ENCODE results near the gene MDM2. TPM values are rescaled to one million over a fixed set of nuclear protein-coding genes. Genes with fewer than 3 reads are reported as not detected.
A peak's percentile ranks its signal among the peaks of the same experiment; 100 is the strongest.

Gene MDM2
- total and polyA plus RNA-seq, 2 donors (not counting 3 experiments of a cell fraction or from before 2014, with no cell fraction given), result 16.7 to 270 TPM

GRCh38 chr12:68824597-68825250, 16.7 kb downstream of the MDM2 start:
- DNase-seq (ENCODE audit: low read depth, low spot score), result no peak
- no peak overlapping the region for H2AFZ ChIP-seq (ENCODE audit: low read depth, low read length)
- CTCF ChIA-PET, result interaction anchor here (1.2 kb wide), 1 partner anchor 16 kb away, joined by 3 read pairs; no protein-coding TSS in a partner anchor
- H3K9me1 ChIP-seq (replicated peaks; ENCODE audit: control insufficient read depth, extremely low read depth, insufficient read depth, low read length), result no peaks in the 10 kb centered on the region
- FAIRE-seq, result no peak
- peaks cover 7% of the 10 kb centered on the region for H4K20me1 ChIP-seq (replicated peaks; ENCODE audit: control insufficient read depth, extremely low read depth, insufficient read depth, low read length)
- H3K4me3 ChIP-seq (replicated peaks in 1 of 3; ENCODE audit: insufficient read depth in 1 of 3, low read depth in 1 of 3, low read length in 3 of 3), result no peak overlapping the region
- no peak overlapping the region for H3K27ac ChIP-seq (ENCODE audit: insufficient read depth, low read depth, low read length)
- H3K27me3 ChIP-seq (ENCODE audit: control insufficient read depth in 2 of 2, insufficient read depth in 2 of 2, low read length in 2 of 2), result no peaks in the 10 kb centered on the region
- intact Hi-C loops (cut with micrococcal nuclease) (loop anchor here (5.0 kb wide), 1 partner anchor 212 kb away; the partner anchor contains the start of gene RAP1B), dilution Hi-C loops (cut with MboI; ENCODE audit: extremely low pct_ligation_motif_present, low sequenced_read_pairs) (no loop called here)
- H3K4me1 ChIP-seq (ENCODE audit: control insufficient read depth, extremely low read depth, insufficient read depth, low read length), result peaks cover 10% of the 10 kb centered on the region
- H3K4me2 ChIP-seq (ENCODE audit: insufficient read depth, low read length), result no peak overlapping the region
- POLR2A ChIA-PET, result no interaction called here
- TF ChIP-seq EZH2 (IDR thresholded peaks at IDR 0.05; ENCODE audit: borderline replicate concordance, low read depth, low read length, severe bottlenecking), result no peak
- TF ChIP-seq FOS (IDR thresholded peaks at IDR 0.05; ENCODE audit: borderline replicate concordance, insufficient read depth, low read length), result no peak
- peaks cover 15 to 57% of the 10 kb centered on the region in 2 experiments for H3K36me3 ChIP-seq (ENCODE audit: control insufficient read depth in 2 of 2, extremely low read depth in 1 of 2, insufficient read depth in 2 of 2, low read length in 2 of 2)
- no TSS peak for BruUV-seq (replicated peaks)
- H3K79me2 ChIP-seq (ENCODE audit: control insufficient read depth, insufficient read depth, low read length), result peaks cover 42% of the 10 kb centered on the region
- H3K9me3 ChIP-seq (replicated peaks; ENCODE audit: control insufficient read depth, insufficient read depth, low read length), result no peaks in the 10 kb centered on the region
- no peak overlapping the region for H3K9ac ChIP-seq (replicated peaks; ENCODE audit: extremely low read depth, insufficient read depth, low read length)

DNA sequence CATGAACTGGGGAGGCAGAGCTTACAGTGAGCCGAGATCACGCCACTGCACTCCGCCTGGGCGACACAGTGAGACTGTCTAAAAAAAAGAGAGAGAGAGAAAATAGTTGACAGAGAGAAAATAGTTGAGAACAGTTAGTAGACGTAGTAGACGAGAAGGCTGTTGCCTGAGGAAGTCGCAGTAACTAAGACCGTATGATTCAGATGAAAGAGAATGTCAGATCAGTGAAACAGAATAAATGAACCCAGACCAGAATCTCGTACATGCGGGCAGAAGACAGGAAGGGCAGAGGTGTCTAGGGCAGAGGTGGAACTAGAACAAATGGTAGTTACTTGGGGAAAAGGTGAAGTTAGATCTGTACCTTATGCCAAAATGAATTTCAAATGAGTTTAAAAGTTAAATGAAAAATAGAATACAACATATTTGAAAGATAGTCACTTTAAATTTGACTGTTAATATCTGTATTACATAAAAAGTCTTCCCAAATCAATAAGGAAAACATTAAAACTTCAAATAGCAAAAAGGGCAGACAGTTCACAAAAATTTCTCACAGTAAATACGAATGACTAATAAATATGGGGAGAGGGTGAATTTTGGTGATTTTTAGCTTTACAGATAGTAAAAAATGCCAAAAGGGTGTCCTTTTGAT, 17.7 kb downstream of the MDM2 start:
- Histone ChIP-seq H3K4me1 (ENCODE audit: control insufficient read depth, extremely low read depth, insufficient read depth, low read length) (peaks cover 10% of the 10 kb centered on the region), H3K27me3 (ENCODE audit: control insufficient read depth in 2 of 2, insufficient read depth in 2 of 2, low read length in 2 of 2) (no peaks in the 10 kb centered on the region), H2AFZ (ENCODE audit: low read depth, low read length) (no peak overlapping the region), H3K4me2 (ENCODE audit: insufficient read depth, low read length) (no peak overlapping the region), H3K36me3 (ENCODE audit: control insufficient read depth in 2 of 2, extremely low read depth in 1 of 2, insufficient read depth in 2 of 2, low read length in 2 of 2) (peaks cover 15 to 55% of the 10 kb centered on the region in 2 experiments), H4K20me1 (replicated peaks; ENCODE audit: control insufficient read depth, extremely low read depth, insufficient read depth, low read length) (peaks cover 7% of the 10 kb centered on the region), H3K4me3 (replicated peaks in 1 of 3; ENCODE audit: insufficient read depth in 1 of 3, low read depth in 1 of 3, low read length in 3 of 3) (no peak overlapping the region), H3K9me1 (replicated peaks; ENCODE audit: control insufficient read depth, extremely low read depth, insufficient read depth, low read length) (no peaks in the 10 kb centered on the region), H3K27ac (ENCODE audit: insufficient read depth, low read depth, low read length) (peak overlapping the region; percentile 26), H3K9me3 (replicated peaks; ENCODE audit: control insufficient read depth, insufficient read depth, low read length) (no peaks in the 10 kb centered on the region), H3K9ac (replicated peaks; ENCODE audit: extremely low read depth, insufficient read depth, low read length) (no peak overlapping the region), H3K79me2 (ENCODE audit: control insufficient read depth, insufficient read depth, low read length) (peaks cover 33% of the 10 kb centered on the region)
- dilution Hi-C loops (cut with MboI; ENCODE audit: extremely low pct_ligation_motif_present, low sequenced_read_pairs), result no loop called here
- POLR2A ChIA-PET, result interaction anchor here (0.7 kb wide), 1 partner anchor 8 kb away, joined by 5 read pairs; no protein-coding TSS in a partner anchor
- FAIRE-seq, result no peak
- DNase-seq (ENCODE audit: low read depth, low spot score), result no peak
- TF ChIP-seq POLR2A (IDR thresholded peaks at IDR 0.05; ENCODE audit: low read depth, low read length), result no peak
- no peak for TF ChIP-seq GATA2 (IDR thresholded peaks at IDR 0.05; ENCODE audit: insufficient read depth, insufficient read length, low read depth, low read length)
- TF ChIP-seq EZH2 (IDR thresholded peaks at IDR 0.05; ENCODE audit: borderline replicate concordance, low read depth, low read length, severe bottlenecking), result no peak
- no peak for TF ChIP-seq JUN (IDR thresholded peaks at IDR 0.05; ENCODE audit: borderline replicate concordance, insufficient read depth, insufficient read length, low read depth)
- TF ChIP-seq POLR2AphosphoS5 (IDR thresholded peaks at IDR 0.05; ENCODE audit: insufficient read depth, low read depth, low read length), result peak; percentile 31
- TF ChIP-seq FOS (IDR thresholded peaks at IDR 0.05; ENCODE audit: borderline replicate concordance, insufficient read depth, low read length), result no peak
- intact Hi-C loops (cut with micrococcal nuclease), result loop anchor here (5.0 kb wide), 1 partner anchor 213 kb away; the partner anchor contains the start of gene RAP1B
- CTCF ChIA-PET, result no interaction called here
- no TSS peak for BruUV-seq (replicated peaks)
